ENCODE data around the gene METRN.

DNA sequence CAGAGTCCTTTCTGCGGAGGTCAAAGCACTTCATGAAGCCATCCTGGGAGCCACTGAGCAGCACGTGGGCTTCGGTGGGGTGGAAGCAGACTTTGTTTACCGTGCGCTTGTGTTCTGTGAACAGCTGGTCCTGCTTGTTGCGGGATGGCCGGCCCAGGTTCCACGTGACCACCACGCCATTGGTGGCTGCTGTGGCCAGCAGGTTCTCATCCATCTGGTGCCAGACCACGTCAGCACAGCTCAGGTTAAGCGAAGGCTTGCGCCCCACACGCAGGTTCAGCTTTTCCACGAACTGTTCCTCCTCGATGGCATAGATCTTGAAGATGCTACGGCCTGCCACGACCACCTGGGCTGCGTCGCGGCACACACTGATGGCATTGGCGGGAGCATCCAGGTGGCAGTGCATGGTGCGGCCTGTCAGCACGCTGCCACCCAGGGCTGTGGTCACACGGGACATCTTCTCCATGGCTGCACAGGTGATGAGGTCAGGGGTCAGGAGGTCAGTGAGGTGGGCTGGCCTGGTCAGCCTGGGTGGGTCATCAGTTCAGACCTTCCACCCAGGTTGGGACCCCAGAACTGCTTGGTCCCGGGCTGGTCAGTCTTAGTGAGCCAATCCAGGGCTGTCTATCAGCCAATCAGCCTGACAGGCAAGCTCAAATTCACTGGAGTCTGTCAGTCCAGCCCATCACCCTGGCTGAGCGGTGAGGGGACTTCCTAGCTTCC is 25.6 kb upstream of the METRN start:
- no peak for TF ChIP-seq EZH2 (IDR thresholded peaks at IDR 0.05; ENCODE audit: insufficient read depth, poor library complexity, severe bottlenecking)
- no peak for TF ChIP-seq EZH2phosphoT487 (IDR thresholded peaks at IDR 0.05; ENCODE audit: insufficient read depth, low read depth)
